Stimulated activated CD8-positive, alpha-beta memory T cell treated with anti-CD3 and anti-CD28 coated beads, Interleukin-7, amount 100 ng/mL, for 48 hours (primary cell): ENCODE data around the gene HLA-DPB1.
"Not testable (repeated sequence)": the region's sequence is repeated elsewhere in the genome, so short reads cannot be mapped to it uniquely, and the experiment has no call there.

Experiments
- DNase-seq, 2 donors: peaks; one replicate each; pipeline ENCODE4 v3.0.0-alpha.2; 2020; ENCODE audit warnings: low read depth in 1 of 2; ENCODE audit errors: extremely low read depth in 1 of 2

The HLA-DPB1 gene

GRCh38 chr6:33101121-33101737 lies 25.4 kb downstream of the HLA-DPB1 start:
- DNase-seq: not testable (repeated sequence)

- DNase-seq: no peak
Measured at GRCh38 chr6:33103776-33104175, 28.0 kb downstream of the HLA-DPB1 start.

- DNase-seq: no peak
Measured at GRCh38 chr6:33104887-33105286, 29.1 kb downstream of the HLA-DPB1 start.

- no peak for DNase-seq
Measured at GRCh38 chr6:33105386-33105785, 29.6 kb downstream of the HLA-DPB1 start.

- no peak for DNase-seq
Measured at GRCh38 chr6:33105916-33106871, 30.4 kb downstream of the HLA-DPB1 start.

GRCh38 chr6:33107641-33108040 lies 31.9 kb downstream of the HLA-DPB1 start:
- no peak for DNase-seq

GRCh38 chr6:33108307-33108706 lies 32.5 kb downstream of the HLA-DPB1 start:
- no peak for DNase-seq

GRCh38 chr6:33112148-33112547 lies 36.4 kb downstream of the HLA-DPB1 start:
- DNase-seq: no peak

GRCh38 chr6:33113755-33114154 lies 38.0 kb downstream of the HLA-DPB1 start:
- DNase-seq: no peak

- no peak for DNase-seq
Measured at GRCh38 chr6:33114406-33114805, 38.6 kb downstream of the HLA-DPB1 start.

- no peak for DNase-seq
Measured at GRCh38 chr6:33116417-33116816, 40.6 kb downstream of the HLA-DPB1 start.

- DNase-seq: no peak
Measured at GRCh38 chr6:33116841-33117711, 41.3 kb downstream of the HLA-DPB1 start.

- no peak for DNase-seq
Measured at GRCh38 chr6:33117811-33118277, 42.1 kb downstream of the HLA-DPB1 start.

GRCh38 chr6:33118525-33119123 lies 42.8 kb downstream of the HLA-DPB1 start:
- no peak for DNase-seq

GRCh38 chr6:33120001-33120400 lies 44.2 kb downstream of the HLA-DPB1 start:
- no peak for DNase-seq

GRCh38 chr6:33123181-33123580 lies 47.4 kb downstream of the HLA-DPB1 start:
- DNase-seq: no peak

GRCh38 chr6:33123732-33124524 lies 48.1 kb downstream of the HLA-DPB1 start:
- no peak for DNase-seq

GRCh38 chr6:33124525-33124901 lies 48.7 kb downstream of the HLA-DPB1 start:
- DNase-seq: no peak

GRCh38 chr6:33124947-33125346 lies 49.2 kb downstream of the HLA-DPB1 start:
- DNase-seq: no peak
